ENCODE data around the gene NRXN3. TPM values are rescaled to one million over a fixed set of nuclear protein-coding genes. Genes with fewer than 3 reads are reported as not detected.

The NRXN3 gene
- total and polyA plus RNA-seq, 2 donors (not counting 1 experiment from before 2014, with no cell fraction given): 0.83 to 34.6 TPM

GRCh38 chr14:78917462-78917861 is 747.3 kb downstream of the NRXN3 start:
- H3K9ac ChIP-seq (ENCODE audit: insufficient read depth, low read length): no peak overlapping the region
- H3K27me3 ChIP-seq (ENCODE audit: control insufficient read depth, insufficient read depth, low read length): no peaks in the 10 kb centered on the region
- no peak overlapping the region for H3K27ac ChIP-seq (ENCODE audit: insufficient read depth, low read length)
- no peaks in the 10 kb centered on the region for H3K4me1 ChIP-seq (ENCODE audit: control insufficient read depth, extremely low read depth, insufficient read depth, low read length)
- no peaks in the 10 kb centered on the region for H3K36me3 ChIP-seq (ENCODE audit: control insufficient read depth, insufficient read depth, low read length)
- H3K79me2 ChIP-seq (ENCODE audit: control insufficient read depth, insufficient read depth, low read length): no peaks in the 10 kb centered on the region
- no peak for TF ChIP-seq CTCF (conservative IDR thresholded peaks at IDR 0.05 in 1 of 2, IDR thresholded peaks at IDR 0.05 in 1 of 2; ENCODE audit: low read depth in 1 of 2, low read length in 2 of 2)
- TF ChIP-seq EZH2 (IDR thresholded peaks at IDR 0.05; ENCODE audit: low read length, missing control alignments): no peak
- H3K4me2 ChIP-seq (ENCODE audit: extremely low read depth, insufficient read depth, low read length): no peak overlapping the region
- no peaks in the 10 kb centered on the region for H3K9me3 ChIP-seq (ENCODE audit: control insufficient read depth, insufficient read depth, low read depth, low read length)
- H4K20me1 ChIP-seq (ENCODE audit: control insufficient read depth, extremely low read depth, insufficient read depth, low read length): no peaks in the 10 kb centered on the region
- no peak overlapping the region for H2AFZ ChIP-seq (ENCODE audit: low read length)
- no peak overlapping the region for H3K4me3 ChIP-seq (replicated peaks in 1 of 4; ENCODE audit: control extremely low read depth in 1 of 4, insufficient read depth in 1 of 4, low read depth in 3 of 4, low read length in 4 of 4)
- DNase-seq (ENCODE audit: low read depth in 2 of 2): no peak

- Histone ChIP-seq H3K4me1 (ENCODE audit: control insufficient read depth, extremely low read depth, insufficient read depth, low read length) (no peaks in the 10 kb centered on the region), H2AFZ (ENCODE audit: low read length) (no peak overlapping the region), H3K27me3 (ENCODE audit: control insufficient read depth, insufficient read depth, low read length) (no peaks in the 10 kb centered on the region), H3K9me3 (ENCODE audit: control insufficient read depth, insufficient read depth, low read depth, low read length) (no peaks in the 10 kb centered on the region), H4K20me1 (ENCODE audit: control insufficient read depth, extremely low read depth, insufficient read depth, low read length) (no peaks in the 10 kb centered on the region), H3K4me2 (ENCODE audit: extremely low read depth, insufficient read depth, low read length) (no peak overlapping the region), H3K36me3 (ENCODE audit: control insufficient read depth, insufficient read depth, low read length) (no peaks in the 10 kb centered on the region), H3K79me2 (ENCODE audit: control insufficient read depth, insufficient read depth, low read length) (no peaks in the 10 kb centered on the region), H3K27ac (ENCODE audit: insufficient read depth, low read length) (no peak overlapping the region), H3K9ac (ENCODE audit: insufficient read depth, low read length) (no peak overlapping the region), H3K4me3 (replicated peaks in 1 of 4; ENCODE audit: control extremely low read depth in 1 of 4, insufficient read depth in 1 of 4, low read depth in 3 of 4, low read length in 4 of 4) (no peak overlapping the region)
- peak; percentile 47 to 88 for DNase-seq (ENCODE audit: low read depth in 2 of 2)
- TF ChIP-seq CTCF (conservative IDR thresholded peaks at IDR 0.05 in 1 of 2, IDR thresholded peaks at IDR 0.05 in 1 of 2; ENCODE audit: low read depth in 1 of 2, low read length in 2 of 2) (no peak), EZH2 (IDR thresholded peaks at IDR 0.05; ENCODE audit: low read length, missing control alignments) (no peak)
These were observed 751.7 kb downstream of the NRXN3 start for GRCh38 chr14:78921856-78922255.

GRCh38 chr14:78927261-78927660 is 757.1 kb downstream of the NRXN3 start:
- no peak overlapping the region for H3K27ac ChIP-seq (ENCODE audit: insufficient read depth, low read length)
- H3K9me3 ChIP-seq (ENCODE audit: control insufficient read depth, insufficient read depth, low read depth, low read length): no peaks in the 10 kb centered on the region
- no peaks in the 10 kb centered on the region for H3K36me3 ChIP-seq (ENCODE audit: control insufficient read depth, insufficient read depth, low read length)
- H3K9ac ChIP-seq (ENCODE audit: insufficient read depth, low read length): no peak overlapping the region
- H3K4me1 ChIP-seq (ENCODE audit: control insufficient read depth, extremely low read depth, insufficient read depth, low read length): no peaks in the 10 kb centered on the region
- no peak for TF ChIP-seq CTCF (conservative IDR thresholded peaks at IDR 0.05 in 1 of 2, IDR thresholded peaks at IDR 0.05 in 1 of 2; ENCODE audit: low read depth in 1 of 2, low read length in 2 of 2)
- TF ChIP-seq EZH2 (IDR thresholded peaks at IDR 0.05; ENCODE audit: low read length, missing control alignments): no peak
- DNase-seq (ENCODE audit: low read depth in 2 of 2): no peak
- H3K79me2 ChIP-seq (ENCODE audit: control insufficient read depth, insufficient read depth, low read length): no peaks in the 10 kb centered on the region
- H3K4me3 ChIP-seq (replicated peaks in 1 of 4; ENCODE audit: control extremely low read depth in 1 of 4, insufficient read depth in 1 of 4, low read depth in 3 of 4, low read length in 4 of 4): no peak overlapping the region
- H2AFZ ChIP-seq (ENCODE audit: low read length): no peak overlapping the region
- peaks cover 2% of the 10 kb centered on the region for H4K20me1 ChIP-seq (ENCODE audit: control insufficient read depth, extremely low read depth, insufficient read depth, low read length)
- no peaks in the 10 kb centered on the region for H3K27me3 ChIP-seq (ENCODE audit: control insufficient read depth, insufficient read depth, low read length)
- no peak overlapping the region for H3K4me2 ChIP-seq (ENCODE audit: extremely low read depth, insufficient read depth, low read length)

All from fibroblast of lung (primary cell).